ENCODE data around the gene RAB20.
"Not testable (repeated sequence)": the region's sequence is repeated elsewhere in the genome, so short reads cannot be mapped to it uniquely, and the experiment has no call there.

The RAB20 gene

GRCh38 chr13:110561344-110562035, at the start of gene RAB20:
RAB20 (minus strand) TSS chr13:110561722; CDS start chr13:110561519, 203 bp downstream.
- DNase-seq (ENCODE audit: low read depth, low spot score), result peak; percentile 91

- DNase-seq (ENCODE audit: low read depth, low spot score), result no peak
Observed at GRCh38 chr13:110610955-110611595, 49.6 kb upstream of the RAB20 start.

DNA sequence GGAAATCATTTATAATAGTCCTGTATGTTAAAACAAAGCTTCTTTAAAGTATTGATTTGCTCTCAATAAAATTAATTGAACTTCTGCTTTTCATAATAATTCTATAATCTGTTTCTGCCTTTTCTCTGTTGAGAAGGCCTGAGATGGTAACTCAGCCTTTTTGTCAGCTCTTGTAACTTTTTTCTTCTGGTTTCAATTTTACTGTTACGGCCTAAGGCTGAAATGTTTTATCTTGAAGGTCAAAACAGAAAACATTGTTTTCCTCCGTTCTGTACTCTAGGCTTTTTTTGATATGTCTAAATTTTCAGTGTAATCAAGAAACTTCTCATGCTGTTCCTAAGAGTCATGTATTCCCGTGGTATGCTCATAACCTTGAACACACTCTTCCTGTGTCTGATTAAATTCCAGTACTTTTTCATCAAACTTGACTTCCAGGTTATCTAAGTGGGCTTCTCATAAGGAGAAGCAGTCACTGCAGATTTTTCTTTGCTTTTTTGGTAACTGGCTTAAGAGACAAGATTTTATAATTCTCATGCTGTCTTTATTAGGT, 46.2 kb upstream of the RAB20 start:
- no peak for DNase-seq (ENCODE audit: low read depth, low spot score)

GRCh38 chr13:110606281-110606680, 44.8 kb upstream of the RAB20 start:
- DNase-seq (ENCODE audit: low read depth, low spot score), result not testable (repeated sequence)

DNA sequence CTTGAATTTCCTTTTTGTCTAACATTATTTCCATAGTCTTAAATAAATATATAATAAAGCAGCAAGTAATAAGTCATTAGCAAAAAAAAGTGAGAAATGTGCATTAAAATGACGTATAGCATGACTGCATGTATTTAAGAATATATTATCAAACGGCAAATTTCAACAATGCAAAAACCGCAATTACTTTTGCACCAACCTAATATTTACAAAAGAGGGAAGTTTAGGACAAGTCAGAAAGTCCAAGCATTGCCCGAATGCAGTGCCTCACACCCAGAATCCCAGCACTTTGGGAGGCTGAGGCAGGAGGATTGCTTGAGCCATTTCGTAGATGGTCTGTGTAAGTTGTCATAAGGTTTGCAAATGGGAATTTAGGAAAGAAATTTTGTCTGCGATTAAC, 43.6 kb upstream of the RAB20 start:
- DNase-seq (ENCODE audit: low read depth, low spot score), result no peak

DNA sequence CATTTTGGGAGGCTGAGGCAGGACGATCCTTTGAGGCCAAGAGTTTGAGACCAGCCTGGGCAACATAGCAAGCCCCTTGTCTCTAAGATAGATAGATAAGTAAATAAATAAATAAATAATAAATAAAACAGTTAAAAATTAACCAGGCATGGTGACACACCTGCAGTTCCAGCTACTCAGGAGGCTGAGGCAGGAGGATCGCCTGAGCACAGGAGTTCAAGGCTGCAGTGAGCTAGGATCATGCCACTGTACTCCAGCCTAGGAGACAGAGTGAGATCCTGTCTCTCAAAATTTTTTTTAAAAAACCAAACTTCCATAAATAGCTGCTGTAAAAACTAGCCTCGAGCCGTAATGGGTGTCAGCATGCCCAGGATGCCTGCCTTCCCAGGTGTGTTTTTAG, 39.5 kb upstream of the RAB20 start:
- no peak for DNase-seq (ENCODE audit: low read depth, low spot score)

DNA sequence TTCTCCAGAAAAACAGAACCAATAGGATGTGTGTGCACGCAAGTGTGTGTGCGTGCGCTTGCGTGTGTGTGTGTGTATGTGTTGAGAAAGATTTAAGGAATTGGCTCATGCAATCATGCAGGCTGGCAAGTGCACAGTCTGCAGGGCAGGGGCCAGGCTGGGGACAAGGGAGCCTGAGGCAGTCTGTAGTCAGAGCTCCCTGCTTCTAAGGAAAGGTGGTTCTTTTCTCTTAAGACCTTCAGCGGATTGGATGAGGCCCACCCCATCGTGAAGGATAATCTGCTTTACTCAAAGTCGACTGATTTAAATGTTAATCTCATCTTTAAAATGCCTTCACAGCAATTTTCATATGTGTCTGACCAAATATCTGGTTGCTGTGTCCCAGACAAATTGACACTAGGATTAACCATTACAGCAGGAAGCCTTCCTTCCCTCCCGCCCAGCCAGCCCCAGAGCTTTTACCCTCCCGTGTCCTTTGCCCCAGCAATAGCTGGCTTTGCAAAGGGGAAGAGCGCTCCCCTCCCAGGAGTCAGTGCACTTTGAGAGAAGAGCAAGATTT, 38.8 kb upstream of the RAB20 start:
- DNase-seq (ENCODE audit: low read depth, low spot score), result no peak

DNA sequence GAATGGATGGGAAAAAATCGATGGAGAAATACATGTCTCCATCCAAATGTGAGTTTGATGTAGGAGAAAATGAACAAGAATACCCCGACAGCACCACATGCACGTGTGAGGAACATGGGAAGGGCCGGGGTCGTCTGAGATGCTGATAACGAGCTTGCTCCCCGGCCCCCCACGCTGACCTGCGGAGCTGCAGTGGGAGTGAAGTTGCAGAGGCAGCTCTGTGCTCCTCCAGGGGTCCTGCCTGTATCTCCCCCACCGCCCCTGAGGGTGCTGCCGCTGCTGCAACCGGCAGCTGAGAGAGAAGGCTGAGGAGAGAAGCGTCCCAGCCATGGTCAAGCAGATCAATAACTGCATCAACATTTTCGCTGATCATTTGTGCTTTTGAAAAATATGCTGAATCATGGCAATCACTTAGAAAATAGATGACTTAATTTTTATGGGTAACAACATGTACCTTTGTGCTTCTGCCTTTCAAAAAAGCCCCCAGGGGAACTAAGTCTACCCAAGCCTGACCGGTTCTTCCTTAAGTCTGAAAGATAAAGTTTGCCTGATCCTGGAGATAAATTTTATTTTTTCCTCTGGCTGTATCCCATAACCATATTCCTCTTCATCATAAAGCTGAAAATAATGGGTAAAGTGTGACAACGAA, 35.6 kb upstream of the RAB20 start:
- DNase-seq (ENCODE audit: low read depth, low spot score), result no peak

- DNase-seq (ENCODE audit: low read depth, low spot score), result peak; percentile 69
Observed at GRCh38 chr13:110593430-110594130, 32.1 kb upstream of the RAB20 start.

GRCh38 chr13:110592665-110593064, 31.1 kb upstream of the RAB20 start:
- DNase-seq (ENCODE audit: low read depth, low spot score), result no peak

- no peak for DNase-seq (ENCODE audit: low read depth, low spot score)
Observed at GRCh38 chr13:110590577-110590976, 29.1 kb upstream of the RAB20 start.

DNA sequence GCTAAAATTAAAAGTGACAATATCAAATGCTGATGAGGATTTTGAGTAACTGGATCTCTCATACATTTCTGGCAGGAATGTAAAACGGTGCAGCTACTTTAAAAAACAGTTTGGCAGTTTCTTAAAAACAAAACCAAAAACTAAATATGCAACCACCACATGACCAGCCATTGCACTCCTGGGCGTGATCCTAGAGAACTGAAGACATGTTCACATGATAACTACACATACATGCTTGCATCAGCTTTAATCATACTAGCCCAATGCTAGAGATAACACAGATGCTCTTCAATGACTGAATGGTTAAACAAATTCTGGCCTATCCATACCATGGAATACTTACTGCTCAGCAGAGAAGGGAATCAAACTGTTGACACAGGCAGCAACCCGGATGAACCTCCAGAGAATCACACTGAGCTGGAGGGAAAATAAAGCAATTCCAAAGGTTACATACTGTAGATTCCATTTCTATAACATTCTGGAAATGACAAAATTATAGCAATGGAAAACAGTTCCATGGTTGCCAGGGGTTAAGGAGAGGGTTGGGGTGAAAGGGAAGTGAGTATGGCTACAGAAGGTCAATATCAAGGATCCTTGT, 28.4 kb upstream of the RAB20 start:
- DNase-seq (ENCODE audit: low read depth, low spot score), result no peak

DNA sequence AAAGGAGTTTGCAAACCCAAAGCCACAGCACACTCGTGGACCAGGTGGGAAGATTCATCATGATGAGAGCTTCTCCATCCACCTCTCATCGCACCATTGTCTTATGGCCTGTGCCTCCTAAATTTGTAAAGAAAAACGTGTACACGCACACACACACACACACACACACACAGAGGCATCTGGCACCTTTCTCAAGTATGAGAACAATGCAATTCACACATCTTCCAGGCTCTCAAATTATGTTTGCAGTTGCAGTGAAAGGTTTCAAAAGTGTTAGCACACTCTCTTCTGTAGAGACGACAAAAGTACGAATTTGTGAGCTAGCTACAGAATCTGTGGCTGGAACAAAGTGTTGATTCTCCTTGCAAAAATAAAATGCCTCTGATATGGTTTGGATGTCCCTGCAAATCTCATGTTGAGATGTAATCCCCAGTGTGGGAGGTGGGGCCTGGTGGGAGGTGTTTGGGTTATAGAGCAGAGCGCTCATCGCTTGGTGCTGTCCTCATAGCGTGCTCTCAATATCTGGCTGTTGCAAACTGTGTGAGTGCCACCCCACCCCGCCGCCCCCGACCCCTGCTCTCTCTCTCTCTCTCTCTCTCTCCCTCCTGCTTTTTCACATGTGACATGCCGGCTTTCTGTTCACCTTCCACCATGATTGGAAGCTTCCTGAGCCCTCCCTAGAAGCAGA, 21.8 kb upstream of the RAB20 start:
- DNase-seq (ENCODE audit: low read depth, low spot score), result no peak

DNA sequence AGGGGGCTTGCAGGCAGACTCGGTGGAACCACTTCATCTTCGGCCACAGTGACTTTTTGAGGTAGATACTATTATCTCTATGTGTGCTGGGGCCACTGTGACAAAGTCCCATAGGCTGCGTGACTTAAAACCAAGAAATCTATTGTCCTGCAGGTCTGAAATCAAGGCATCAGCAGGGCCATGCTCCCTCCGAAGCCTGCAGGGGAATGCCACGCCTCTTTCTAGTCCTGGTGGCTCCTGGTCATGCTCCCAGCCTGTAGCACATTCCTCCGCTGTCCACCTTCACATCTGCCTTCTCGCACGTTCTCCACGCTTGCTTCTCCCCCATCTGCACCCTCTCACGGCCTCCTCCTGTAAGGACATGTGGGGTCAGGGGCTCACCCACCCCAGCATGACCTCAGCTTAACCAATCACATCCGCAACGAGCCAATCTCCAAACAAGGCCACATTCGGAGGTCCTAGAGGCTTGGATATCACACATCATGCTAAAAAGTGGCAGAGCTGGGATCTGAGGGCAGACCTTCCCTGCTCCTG, 21.0 kb upstream of the RAB20 start:
- DNase-seq (ENCODE audit: low read depth, low spot score), result no peak

DNA sequence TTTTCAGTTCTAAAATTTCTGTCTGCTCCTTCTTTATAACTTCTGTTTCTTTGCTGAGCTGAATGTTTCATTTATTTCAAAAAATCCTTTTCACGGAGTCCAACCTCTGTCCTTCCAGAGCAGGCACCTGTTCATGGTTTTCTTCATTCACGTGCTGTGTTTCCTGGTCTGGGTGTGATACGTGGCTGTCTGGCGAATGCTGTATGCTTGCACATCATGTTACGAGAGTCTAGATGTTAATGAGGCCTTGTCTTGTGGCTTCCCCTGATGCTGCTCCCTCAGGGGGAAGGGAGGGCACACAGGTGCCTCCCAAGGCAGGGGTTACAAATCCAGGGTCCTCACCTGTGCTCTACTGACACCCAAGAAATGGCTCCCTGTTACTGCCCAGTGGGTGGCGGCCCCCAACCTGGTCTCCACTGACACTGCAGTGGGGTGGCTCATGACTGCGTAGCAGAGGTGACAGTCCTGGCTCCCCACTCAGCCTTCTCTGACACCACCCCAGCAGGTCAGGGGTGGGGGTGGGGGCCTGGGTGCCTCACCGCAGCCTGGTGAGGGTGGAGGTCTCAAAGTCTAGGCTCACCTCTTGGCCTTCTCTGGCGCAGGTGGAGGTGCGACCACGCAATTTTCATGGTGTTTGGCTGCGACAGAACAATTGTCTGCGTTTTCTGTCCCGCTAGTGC, 20.1 kb upstream of the RAB20 start:
- no peak for DNase-seq (ENCODE audit: low read depth, low spot score)

DNA sequence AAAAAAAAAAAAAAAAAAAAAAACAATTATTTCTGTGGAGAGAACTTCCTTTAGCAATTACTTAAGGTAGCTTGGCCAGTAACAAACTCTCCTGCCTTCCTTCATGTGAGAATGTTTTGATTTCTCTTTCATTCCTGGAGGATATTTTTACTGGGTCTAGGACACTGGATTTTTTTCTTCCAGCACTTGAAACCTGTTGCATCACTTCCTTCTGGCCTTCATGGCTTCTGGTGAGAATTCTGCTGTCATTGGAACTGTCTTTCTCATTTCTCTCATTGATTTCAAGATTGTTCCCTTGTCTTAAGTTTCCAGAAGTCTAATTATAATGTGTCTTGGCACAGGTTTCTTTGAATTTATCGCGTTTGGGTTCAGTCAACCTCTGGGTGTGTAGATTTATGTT, 19.3 kb upstream of the RAB20 start:
- no peak for DNase-seq (ENCODE audit: low read depth, low spot score)

DNA sequence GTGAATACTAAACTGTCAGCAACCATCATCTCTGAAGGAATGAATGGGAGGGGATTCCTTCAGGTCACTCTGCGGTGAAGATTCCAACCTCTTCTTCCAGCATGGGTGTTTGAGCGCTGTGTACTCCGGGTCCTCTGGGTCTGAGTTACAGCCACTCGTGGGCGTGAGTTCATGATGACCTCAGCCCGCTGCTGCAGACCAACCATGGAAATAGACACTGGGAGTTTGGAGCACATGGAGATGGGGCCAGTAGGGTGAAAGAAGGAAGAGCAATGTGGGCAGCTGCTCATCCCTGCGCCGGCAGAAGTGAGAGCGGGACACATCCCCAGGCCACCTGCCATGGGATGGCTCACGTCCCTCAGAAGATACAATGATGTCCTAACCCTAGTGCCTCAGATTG, 16.8 kb upstream of the RAB20 start:
- no peak for DNase-seq (ENCODE audit: low read depth, low spot score)

- DNase-seq (ENCODE audit: low read depth, low spot score), result no peak
Observed at GRCh38 chr13:110576736-110577476, 15.4 kb upstream of the RAB20 start.

DNA sequence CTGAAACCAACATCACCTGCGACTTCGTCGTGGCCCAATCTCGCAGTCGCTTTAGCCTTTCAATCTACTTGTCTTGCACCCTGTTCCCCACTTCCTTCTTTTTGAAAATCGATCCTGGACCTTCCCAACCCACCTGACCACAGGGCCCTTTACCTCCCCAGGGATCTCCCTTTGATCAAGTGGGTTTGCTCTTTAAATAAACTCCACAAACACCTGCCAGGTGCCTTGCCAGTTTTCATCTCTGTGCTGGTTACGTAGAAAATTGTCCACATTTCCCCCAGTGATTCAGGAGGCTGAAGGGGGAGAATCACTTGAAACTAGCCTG, 14.5 kb upstream of the RAB20 start:
- no peak for DNase-seq (ENCODE audit: low read depth, low spot score)
